WTC11 (cell line): Measurements from ENCODE around the gene SCD5. TPM values are rescaled to one million over a fixed set of nuclear protein-coding genes. Genes with fewer than 3 reads are reported as not detected.

Source experiments
- ATAC-seq: fragments of 200-7000 bp; cut with Tn5 transposase; 2 replicates; pipeline ENCODE4 v1.10.0; 2021; ENCODE audit warnings: mild to moderate bottlenecking, moderate library complexity
- CTCF ChIA-PET: fragments of 300-600 bp; sonication (Branson Sonifier 250); formaldehyde crosslinking; loops from one replicate; lab custom pipeline; 2021; ENCODE audit warnings: antibody characterized with exemption; lab: Charles Lee
- POLR2A ChIA-PET: fragments of 350-600 bp; sonication (Branson Sonifier 250); formaldehyde crosslinking; loops from one replicate; lab custom pipeline; 2021; ENCODE audit warnings: antibody characterized with exemption; lab: Charles Lee
- DNase-seq: peaks from one replicate; pipeline ENCODE4 v3.0.0; 2021; ENCODE audit warnings: low spot score
- H3K27ac Mint-ChIP-seq: 2 replicates; pipeline ENCODE4 v1.8.0; 2021; ENCODE audit warnings: mixed read lengths
- H3K27me3 Mint-ChIP-seq: 2 replicates; pipeline ENCODE4 v1.8.0; 2021; ENCODE audit warnings: low read depth, mild to moderate bottlenecking, moderate library complexity, mixed read lengths
- H3K36me3 Mint-ChIP-seq: 2 replicates; pipeline ENCODE4 v1.8.0; 2021; ENCODE audit warnings: mixed read lengths
- H3K4me1 Mint-ChIP-seq: 2 replicates; pipeline ENCODE4 v1.8.0; 2022; ENCODE audit warnings: mixed read lengths
- H3K4me3 Mint-ChIP-seq: 2 replicates; pipeline ENCODE4 v1.8.0; 2021; ENCODE audit warnings: mild to moderate bottlenecking, moderate library complexity, mixed read lengths
- H3K9me3 Mint-ChIP-seq: 2 replicates; pipeline ENCODE4 v1.8.0; 2021; ENCODE audit warnings: mixed read lengths
- ATF1 ChIP-seq: sonication (generic); formaldehyde crosslinking; IDR thresholded peaks from 2 replicates; pipeline ENCODE4 v1.8.1; 2023; ENCODE audit warnings: mild to moderate bottlenecking, moderate library complexity, missing genetic modification reagents
- ETV6 ChIP-seq: sonication (generic); formaldehyde crosslinking; IDR thresholded peaks from 2 replicates; pipeline ENCODE4 v1.8.1; 2022; ENCODE audit warnings: mild to moderate bottlenecking, missing genetic modification reagents
- FOXP1 ChIP-seq: sonication (generic); formaldehyde crosslinking; IDR thresholded peaks from 2 replicates; pipeline ENCODE4 v1.8.0; 2022; ENCODE audit warnings: missing genetic modification reagents, mild to moderate bottlenecking, moderate library complexity, borderline replicate concordance
- GTF2I ChIP-seq: fragments of 250-450 bp; sonication (Bioruptor Pico); conservative IDR thresholded peaks from 2 replicates; pipeline ENCODE4 v1.4.0; 2021; ENCODE audit warnings: mild to moderate bottlenecking
- NFYB ChIP-seq: sonication (generic); formaldehyde crosslinking; conservative IDR thresholded peaks from 2 replicates; pipeline ENCODE4 v1.8.0; 2022; ENCODE audit warnings: low read depth, missing genetic modification reagents
- SMAD3 ChIP-seq: sonication (generic); formaldehyde crosslinking; IDR thresholded peaks from 2 replicates; pipeline ENCODE4 v1.8.0; 2022; ENCODE audit warnings: missing genetic modification reagents, mild to moderate bottlenecking, borderline replicate concordance
- TEAD1 ChIP-seq: sonication (generic); formaldehyde crosslinking; IDR thresholded peaks from 2 replicates; pipeline ENCODE4 v1.8.0; 2022; ENCODE audit warnings: mild to moderate bottlenecking, missing genetic modification reagents
- USF2 ChIP-seq: sonication (generic); formaldehyde crosslinking; IDR thresholded peaks from 2 replicates; pipeline ENCODE4 v1.8.1; 2023; ENCODE audit warnings: mild to moderate bottlenecking, missing genetic modification reagents, moderate library complexity
- ZNF281 ChIP-seq: sonication (generic); formaldehyde crosslinking; IDR thresholded peaks from 2 replicates; pipeline ENCODE4 v1.8.0; 2023; ENCODE audit warnings: mild to moderate bottlenecking, missing genetic modification reagents
- ZNF396 ChIP-seq: fragments of 250-450 bp; sonication (Bioruptor Pico); IDR thresholded peaks from 2 replicates; pipeline ENCODE4 v1.8.0; 2021; ENCODE audit warnings: mild to moderate bottlenecking, moderate library complexity, borderline replicate concordance
- ZNF532 ChIP-seq: fragments of 250-450 bp; sonication (Bioruptor Pico); IDR thresholded peaks from 2 replicates; pipeline ENCODE4 v1.9.0; 2021; ENCODE audit warnings: mild to moderate bottlenecking, borderline replicate concordance
- total RNA-seq: library from RNA; stranded (reverse); gene quantifications from 3 replicates; pipeline ENCODE4 v1.2.3, GENCODE V29; 2021

SCD5 gene
- total RNA-seq, 1 experiment from 2014 or later: 6.3 TPM

- TF ChIP-seq ZNF281 (CRISPR knock-in tag) (no peak), ETV6 (CRISPR knock-in tag) (no peak)
Measured at GRCh38 chr4:82801910-82802521, 3.4 kb upstream of the SCD5 start (continued).

GRCh38 chr4:82799006-82799881, 648 bp upstream of the SCD5 start:
- no peak for TF ChIP-seq USF2 (CRISPR knock-in tag)
- TF ChIP-seq NFYB (CRISPR knock-in tag): 0 out of 2 replicates have a peak, but pooled peaks have one; percentile 1
- peaks cover 86% of the 10 kb centered on the region for H3K27me3 Mint-ChIP-seq
- H3K4me3 Mint-ChIP-seq: peak overlapping the region; percentile 72
- peaks cover 24% of the 10 kb centered on the region for H3K4me1 Mint-ChIP-seq
- ATAC-seq: peak; percentile 6
- H3K27ac Mint-ChIP-seq: no peak overlapping the region
- DNase-seq: no peak
- H3K36me3 Mint-ChIP-seq: no peaks in the 10 kb centered on the region
- ChIA-PET CTCF (interaction anchor here (0.7 to 3.8 kb wide), 17 partner anchors 13 to 552 kb away, joined by 3 to 17 read pairs (median 4); partner anchors contain the start of gene COPS4), POLR2A (interaction anchor here (1.3 to 2.7 kb wide), 3 partner anchors 15 to 425 kb away, joined by 3 to 7 read pairs (median 5); partner anchors contain the start of gene HNRNPD)
- H3K9me3 Mint-ChIP-seq: no peaks in the 10 kb centered on the region

- POLR2A ChIA-PET: interaction anchor here (0.8 to 2.7 kb wide), 3 partner anchors 12 to 97 kb away, joined by 3 to 7 read pairs (median 4); no protein-coding TSS in a partner anchor
- H3K27me3 Mint-ChIP-seq: peaks cover 96% of the 10 kb centered on the region
- TF ChIP-seq ATF1 (CRISPR knock-in tag): no peak
- TF ChIP-seq ZNF396 (CRISPR knock-in tag): no peak
- no peak for TF ChIP-seq SMAD3
- TF ChIP-seq FOXP1: no peak
- no peak for TF ChIP-seq ZNF532 (CRISPR knock-in tag)
- TF ChIP-seq GTF2I (CRISPR knock-in tag): no peak
- no peak for TF ChIP-seq TEAD1 (CRISPR knock-in tag)
- peak; percentile 40 for DNase-seq
- H3K27ac Mint-ChIP-seq: no peak overlapping the region
- no peaks in the 10 kb centered on the region for H3K9me3 Mint-ChIP-seq
- ATAC-seq: peak; percentile 36
- no peaks in the 10 kb centered on the region for H3K36me3 Mint-ChIP-seq
- H3K4me1 Mint-ChIP-seq: peaks cover 32% of the 10 kb centered on the region
- peak overlapping the region; percentile 86 for H3K4me3 Mint-ChIP-seq
- CTCF ChIA-PET: interaction anchor here (1.0 to 3.8 kb wide), 8 partner anchors 13 to 216 kb away, joined by 3 to 17 read pairs (median 7); no protein-coding TSS in a partner anchor
Measured at GRCh38 chr4:82797405-82798111, 1.0 kb downstream of the SCD5 start.
